K562 (cell line): ENCODE results near the gene NASP. TPM values are rescaled to one million over a fixed set of nuclear protein-coding genes. Genes with fewer than 3 reads are reported as not detected.

Experiments
- ARID1B ChIP-seq: fragments of 450-650 bp; IDR thresholded peaks from 2 replicates; pipeline ENCODE4 v1.6.1; 2016; ENCODE audit warnings: antibody characterized with exemption, mild to moderate bottlenecking, inconsistent platforms
- CBFA2T3 ChIP-seq: fragments of 450-650 bp; IDR thresholded peaks from 2 replicates; pipeline ENCODE4 v1.6.1; 2017
- ESRRA ChIP-seq: fragments of 450-650 bp; IDR thresholded peaks from 2 replicates; pipeline ENCODE4 v1.6.1; 2014; ENCODE audit warnings: low read depth, mild to moderate bottlenecking, moderate library complexity, borderline replicate concordance
- POLR2G ChIP-seq: fragments of 200-400 bp; formaldehyde crosslinking; IDR thresholded peaks from 2 replicates; pipeline ENCODE4 v1.6.1; 2017; ENCODE audit warnings: low read depth, mild to moderate bottlenecking, antibody characterized with exemption, low read length, moderate library complexity
- PURB ChIP-seq: sonication (generic); formaldehyde crosslinking; IDR thresholded peaks from 2 replicates; pipeline ENCODE4 v1.9.0; 2021; ENCODE audit warnings: low read depth, mild to moderate bottlenecking, missing genetic modification reagents
- RNF2 ChIP-seq: sonication (generic); IDR thresholded peaks from 2 replicates; pipeline ENCODE4 v1.6.1; 2016
- polyA plus RNA-seq, 8 experiments: library from polyadenylated mRNA; depleted of rRNA in 4 of 8; stranded (reverse) in 5 of 8; unstranded in 3 of 8; fragments of >200 nt; fragmentation: Nextera tagmentation in 2 of 8; fragmentation: Illumina TruSeq in 1 of 8; extraction: Ambion mirVana in 2 of 8; extraction: Trizol in 1 of 8; gene quantifications; 2 replicates each; pipeline versions ENCODE4 v1.2.1 to v1.2.3, GENCODE V29; 2011 to 2014; ENCODE audit warnings: inconsistent platforms in 1 of 8, missing spikeins in 1 of 8
- total RNA-seq, 7 experiments: library from RNA; depleted of rRNA in 6 of 7; stranded (reverse); fragments of >200 nt in 6 of 7; fragmentation: Illumina TruSeq in 2 of 7; extraction: Trizol in 2 of 7; gene quantifications; 2 replicates each; pipeline versions ENCODE4 v1.2.1 to v1.2.3, GENCODE V29; 2011 to 2021; ENCODE audit warnings: low replicate concordance in 1 of 7
- TF ChIP-seq, protein P1 (sequence below): fragments of 200-600 bp; sonication (generic); IDR thresholded peaks from one replicate; pipeline ENCODE4 v1.6.1; 2012; ENCODE audit warnings: mild to moderate bottlenecking, low read depth, low read length, inconsistent platforms
- TF ChIP-seq, protein P2 (sequence below): IDR thresholded peaks from 2 replicates; pipeline ENCODE4 v1.6.1; 2014; ENCODE audit warnings: antibody characterized with exemption
- TF ChIP-seq, protein P3 (sequence below): fragments of 200-800 bp; sonication (Bioruptor generic); IDR thresholded peaks from 2 replicates; pipeline ENCODE4 v1.6.1; 2017; ENCODE audit warnings: missing genetic modification characterization, missing compliant biosample characterization
- TF ChIP-seq, protein P4 (sequence below), 3 experiments: IDR thresholded peaks in 2 of 3; conservative IDR thresholded peaks in 1 of 3; 2 replicates each; pipeline ENCODE4 v1.5.1; 2011 to 2012; ENCODE audit warnings: low read length in 3 of 3, mild to moderate bottlenecking in 3 of 3, control low read depth in 2 of 3, improper control_type of control experiment in 1 of 3, inconsistent platforms in 1 of 3, low read depth in 1 of 3, mixed read lengths in 1 of 3, moderate library complexity in 1 of 3; ENCODE audit not compliant: insufficient read depth in 2 of 3
- TF ChIP-seq, protein P5 (sequence below): sonication (generic); IDR thresholded peaks from 2 replicates; pipeline ENCODE4 v1.6.1; 2016

The NASP gene
- total and polyA plus RNA-seq, 9 of the 15 experiments (the other 6 are each of a cell fraction or from before 2014, with no cell fraction given) = 199 to 578 (median 419) TPM

DNA sequence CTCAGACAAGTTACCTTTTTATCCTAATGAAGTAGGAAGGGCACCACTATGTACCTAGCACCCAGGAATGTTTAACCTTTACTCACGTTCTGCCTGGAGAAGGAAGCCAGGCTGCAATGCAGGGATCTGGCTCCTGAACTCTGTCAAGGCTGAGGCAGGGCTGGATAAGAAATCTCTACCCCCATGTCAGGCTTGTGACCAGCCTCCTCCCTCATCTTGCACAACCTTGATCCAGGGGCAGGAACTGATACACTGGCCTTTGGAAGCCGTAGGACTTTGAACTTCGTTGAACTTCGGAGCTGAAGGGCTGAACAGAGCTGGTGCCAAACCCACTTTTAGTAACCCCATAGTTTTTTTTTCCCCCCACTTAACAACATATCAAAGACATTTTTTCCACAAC is 41.2 kb upstream of the NASP start (continued):
- TF ChIP-seq, protein P1, sequence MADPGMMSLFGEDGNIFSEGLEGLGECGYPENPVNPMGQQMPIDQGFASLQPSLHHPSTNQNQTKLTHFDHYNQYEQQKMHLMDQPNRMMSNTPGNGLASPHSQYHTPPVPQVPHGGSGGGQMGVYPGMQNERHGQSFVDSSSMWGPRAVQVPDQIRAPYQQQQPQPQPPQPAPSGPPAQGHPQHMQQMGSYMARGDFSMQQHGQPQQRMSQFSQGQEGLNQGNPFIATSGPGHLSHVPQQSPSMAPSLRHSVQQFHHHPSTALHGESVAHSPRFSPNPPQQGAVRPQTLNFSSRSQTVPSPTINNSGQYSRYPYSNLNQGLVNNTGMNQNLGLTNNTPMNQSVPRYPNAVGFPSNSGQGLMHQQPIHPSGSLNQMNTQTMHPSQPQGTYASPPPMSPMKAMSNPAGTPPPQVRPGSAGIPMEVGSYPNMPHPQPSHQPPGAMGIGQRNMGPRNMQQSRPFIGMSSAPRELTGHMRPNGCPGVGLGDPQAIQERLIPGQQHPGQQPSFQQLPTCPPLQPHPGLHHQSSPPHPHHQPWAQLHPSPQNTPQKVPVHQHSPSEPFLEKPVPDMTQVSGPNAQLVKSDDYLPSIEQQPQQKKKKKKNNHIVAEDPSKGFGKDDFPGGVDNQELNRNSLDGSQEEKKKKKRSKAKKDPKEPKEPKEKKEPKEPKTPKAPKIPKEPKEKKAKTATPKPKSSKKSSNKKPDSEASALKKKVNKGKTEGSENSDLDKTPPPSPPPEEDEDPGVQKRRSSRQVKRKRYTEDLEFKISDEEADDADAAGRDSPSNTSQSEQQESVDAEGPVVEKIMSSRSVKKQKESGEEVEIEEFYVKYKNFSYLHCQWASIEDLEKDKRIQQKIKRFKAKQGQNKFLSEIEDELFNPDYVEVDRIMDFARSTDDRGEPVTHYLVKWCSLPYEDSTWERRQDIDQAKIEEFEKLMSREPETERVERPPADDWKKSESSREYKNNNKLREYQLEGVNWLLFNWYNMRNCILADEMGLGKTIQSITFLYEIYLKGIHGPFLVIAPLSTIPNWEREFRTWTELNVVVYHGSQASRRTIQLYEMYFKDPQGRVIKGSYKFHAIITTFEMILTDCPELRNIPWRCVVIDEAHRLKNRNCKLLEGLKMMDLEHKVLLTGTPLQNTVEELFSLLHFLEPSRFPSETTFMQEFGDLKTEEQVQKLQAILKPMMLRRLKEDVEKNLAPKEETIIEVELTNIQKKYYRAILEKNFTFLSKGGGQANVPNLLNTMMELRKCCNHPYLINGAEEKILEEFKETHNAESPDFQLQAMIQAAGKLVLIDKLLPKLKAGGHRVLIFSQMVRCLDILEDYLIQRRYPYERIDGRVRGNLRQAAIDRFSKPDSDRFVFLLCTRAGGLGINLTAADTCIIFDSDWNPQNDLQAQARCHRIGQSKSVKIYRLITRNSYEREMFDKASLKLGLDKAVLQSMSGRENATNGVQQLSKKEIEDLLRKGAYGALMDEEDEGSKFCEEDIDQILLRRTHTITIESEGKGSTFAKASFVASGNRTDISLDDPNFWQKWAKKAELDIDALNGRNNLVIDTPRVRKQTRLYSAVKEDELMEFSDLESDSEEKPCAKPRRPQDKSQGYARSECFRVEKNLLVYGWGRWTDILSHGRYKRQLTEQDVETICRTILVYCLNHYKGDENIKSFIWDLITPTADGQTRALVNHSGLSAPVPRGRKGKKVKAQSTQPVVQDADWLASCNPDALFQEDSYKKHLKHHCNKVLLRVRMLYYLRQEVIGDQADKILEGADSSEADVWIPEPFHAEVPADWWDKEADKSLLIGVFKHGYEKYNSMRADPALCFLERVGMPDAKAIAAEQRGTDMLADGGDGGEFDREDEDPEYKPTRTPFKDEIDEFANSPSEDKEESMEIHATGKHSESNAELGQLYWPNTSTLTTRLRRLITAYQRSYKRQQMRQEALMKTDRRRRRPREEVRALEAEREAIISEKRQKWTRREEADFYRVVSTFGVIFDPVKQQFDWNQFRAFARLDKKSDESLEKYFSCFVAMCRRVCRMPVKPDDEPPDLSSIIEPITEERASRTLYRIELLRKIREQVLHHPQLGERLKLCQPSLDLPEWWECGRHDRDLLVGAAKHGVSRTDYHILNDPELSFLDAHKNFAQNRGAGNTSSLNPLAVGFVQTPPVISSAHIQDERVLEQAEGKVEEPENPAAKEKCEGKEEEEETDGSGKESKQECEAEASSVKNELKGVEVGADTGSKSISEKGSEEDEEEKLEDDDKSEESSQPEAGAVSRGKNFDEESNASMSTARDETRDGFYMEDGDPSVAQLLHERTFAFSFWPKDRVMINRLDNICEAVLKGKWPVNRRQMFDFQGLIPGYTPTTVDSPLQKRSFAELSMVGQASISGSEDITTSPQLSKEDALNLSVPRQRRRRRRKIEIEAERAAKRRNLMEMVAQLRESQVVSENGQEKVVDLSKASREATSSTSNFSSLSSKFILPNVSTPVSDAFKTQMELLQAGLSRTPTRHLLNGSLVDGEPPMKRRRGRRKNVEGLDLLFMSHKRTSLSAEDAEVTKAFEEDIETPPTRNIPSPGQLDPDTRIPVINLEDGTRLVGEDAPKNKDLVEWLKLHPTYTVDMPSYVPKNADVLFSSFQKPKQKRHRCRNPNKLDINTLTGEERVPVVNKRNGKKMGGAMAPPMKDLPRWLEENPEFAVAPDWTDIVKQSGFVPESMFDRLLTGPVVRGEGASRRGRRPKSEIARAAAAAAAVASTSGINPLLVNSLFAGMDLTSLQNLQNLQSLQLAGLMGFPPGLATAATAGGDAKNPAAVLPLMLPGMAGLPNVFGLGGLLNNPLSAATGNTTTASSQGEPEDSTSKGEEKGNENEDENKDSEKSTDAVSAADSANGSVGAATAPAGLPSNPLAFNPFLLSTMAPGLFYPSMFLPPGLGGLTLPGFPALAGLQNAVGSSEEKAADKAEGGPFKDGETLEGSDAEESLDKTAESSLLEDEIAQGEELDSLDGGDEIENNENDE = no peak
- TF ChIP-seq, protein P2, sequence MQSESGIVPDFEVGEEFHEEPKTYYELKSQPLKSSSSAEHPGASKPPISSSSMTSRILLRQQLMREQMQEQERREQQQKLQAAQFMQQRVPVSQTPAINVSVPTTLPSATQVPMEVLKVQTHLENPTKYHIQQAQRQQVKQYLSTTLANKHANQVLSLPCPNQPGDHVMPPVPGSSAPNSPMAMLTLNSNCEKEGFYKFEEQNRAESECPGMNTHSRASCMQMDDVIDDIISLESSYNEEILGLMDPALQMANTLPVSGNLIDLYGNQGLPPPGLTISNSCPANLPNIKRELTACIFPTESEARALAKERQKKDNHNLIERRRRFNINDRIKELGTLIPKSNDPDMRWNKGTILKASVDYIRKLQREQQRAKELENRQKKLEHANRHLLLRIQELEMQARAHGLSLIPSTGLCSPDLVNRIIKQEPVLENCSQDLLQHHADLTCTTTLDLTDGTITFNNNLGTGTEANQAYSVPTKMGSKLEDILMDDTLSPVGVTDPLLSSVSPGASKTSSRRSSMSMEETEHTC = 0 out of 2 replicates have a peak, but pooled peaks have one; percentile 35
- TF ChIP-seq ESRRA = peak; percentile 16; the same call in 1 of the 2 replicates
- TF ChIP-seq, protein P3, sequence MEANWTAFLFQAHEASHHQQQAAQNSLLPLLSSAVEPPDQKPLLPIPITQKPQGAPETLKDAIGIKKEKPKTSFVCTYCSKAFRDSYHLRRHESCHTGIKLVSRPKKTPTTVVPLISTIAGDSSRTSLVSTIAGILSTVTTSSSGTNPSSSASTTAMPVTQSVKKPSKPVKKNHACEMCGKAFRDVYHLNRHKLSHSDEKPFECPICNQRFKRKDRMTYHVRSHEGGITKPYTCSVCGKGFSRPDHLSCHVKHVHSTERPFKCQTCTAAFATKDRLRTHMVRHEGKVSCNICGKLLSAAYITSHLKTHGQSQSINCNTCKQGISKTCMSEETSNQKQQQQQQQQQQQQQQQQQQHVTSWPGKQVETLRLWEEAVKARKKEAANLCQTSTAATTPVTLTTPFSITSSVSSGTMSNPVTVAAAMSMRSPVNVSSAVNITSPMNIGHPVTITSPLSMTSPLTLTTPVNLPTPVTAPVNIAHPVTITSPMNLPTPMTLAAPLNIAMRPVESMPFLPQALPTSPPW (CRISPR knock-in tag) = peak; percentile 26; the same call in 1 of the 2 replicates
- TF ChIP-seq ARID1B = no peak
- TF ChIP-seq PURB (CRISPR knock-in tag) = no peak
- no peak for TF ChIP-seq POLR2G
- TF ChIP-seq, protein P4, sequence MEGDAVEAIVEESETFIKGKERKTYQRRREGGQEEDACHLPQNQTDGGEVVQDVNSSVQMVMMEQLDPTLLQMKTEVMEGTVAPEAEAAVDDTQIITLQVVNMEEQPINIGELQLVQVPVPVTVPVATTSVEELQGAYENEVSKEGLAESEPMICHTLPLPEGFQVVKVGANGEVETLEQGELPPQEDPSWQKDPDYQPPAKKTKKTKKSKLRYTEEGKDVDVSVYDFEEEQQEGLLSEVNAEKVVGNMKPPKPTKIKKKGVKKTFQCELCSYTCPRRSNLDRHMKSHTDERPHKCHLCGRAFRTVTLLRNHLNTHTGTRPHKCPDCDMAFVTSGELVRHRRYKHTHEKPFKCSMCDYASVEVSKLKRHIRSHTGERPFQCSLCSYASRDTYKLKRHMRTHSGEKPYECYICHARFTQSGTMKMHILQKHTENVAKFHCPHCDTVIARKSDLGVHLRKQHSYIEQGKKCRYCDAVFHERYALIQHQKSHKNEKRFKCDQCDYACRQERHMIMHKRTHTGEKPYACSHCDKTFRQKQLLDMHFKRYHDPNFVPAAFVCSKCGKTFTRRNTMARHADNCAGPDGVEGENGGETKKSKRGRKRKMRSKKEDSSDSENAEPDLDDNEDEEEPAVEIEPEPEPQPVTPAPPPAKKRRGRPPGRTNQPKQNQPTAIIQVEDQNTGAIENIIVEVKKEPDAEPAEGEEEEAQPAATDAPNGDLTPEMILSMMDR (IDR thresholded peaks at IDR 0.05 in 2 of 3, conservative IDR thresholded peaks at IDR 0.05 in 1 of 3; ENCODE audit: insufficient read depth in 2 of 3, low read depth in 1 of 3, low read length in 3 of 3) = no peak
- TF ChIP-seq, protein P5, sequence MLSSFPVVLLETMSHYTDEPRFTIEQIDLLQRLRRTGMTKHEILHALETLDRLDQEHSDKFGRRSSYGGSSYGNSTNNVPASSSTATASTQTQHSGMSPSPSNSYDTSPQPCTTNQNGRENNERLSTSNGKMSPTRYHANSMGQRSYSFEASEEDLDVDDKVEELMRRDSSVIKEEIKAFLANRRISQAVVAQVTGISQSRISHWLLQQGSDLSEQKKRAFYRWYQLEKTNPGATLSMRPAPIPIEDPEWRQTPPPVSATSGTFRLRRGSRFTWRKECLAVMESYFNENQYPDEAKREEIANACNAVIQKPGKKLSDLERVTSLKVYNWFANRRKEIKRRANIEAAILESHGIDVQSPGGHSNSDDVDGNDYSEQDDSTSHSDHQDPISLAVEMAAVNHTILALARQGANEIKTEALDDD = peak; percentile 27; the same call in 1 of the 2 replicates
- peak; percentile 30; the same call in 1 of the 2 replicates for TF ChIP-seq CBFA2T3
- peak; percentile 36; the same call in 1 of the 2 replicates for TF ChIP-seq RNF2
